PC-9 (cell line): ENCODE results near the gene NAV3. TPM values are rescaled to one million over a fixed set of nuclear protein-coding genes. Genes with fewer than 3 reads are reported as not detected.

Experiments used
- BruUV-seq: library from RNA; stranded (reverse); fragments of 400-500 nt; replicated peaks from 2 replicates; lab custom pipeline; 2021; lab: Mats Ljungman, UMichigan
- CTCF ChIA-PET: fragments of 300-600 bp; sonication (Branson Sonifier 250); formaldehyde crosslinking; loops from one replicate; lab custom pipeline; 2022; ENCODE audit warnings: antibody characterized with exemption; lab: Charles Lee
- POLR2A ChIA-PET: fragments of 300-600 bp; sonication (Branson Sonifier 250); formaldehyde crosslinking; loops from one replicate; lab custom pipeline; 2022; ENCODE audit warnings: antibody characterized with exemption; ENCODE audit not compliant: unreplicated experiment; lab: Charles Lee
- DNase-seq, 2 experiments: peaks; one replicate each; pipeline versions ENCODE4 v3.0.0 to v3.0.0-alpha.2; 2015 to 2022; ENCODE audit warnings: mixed read lengths in 1 of 2
- H2AFZ ChIP-seq: fragments of 200-600 bp; sonication (generic); 2 replicates; pipeline ENCODE4 v1.8.1; 2017; ENCODE audit warnings: antibody characterized with exemption
- H3F3A ChIP-seq: fragments of 200-600 bp; sonication (generic); 2 replicates; pipeline ENCODE4 v1.8.1; 2017; ENCODE audit warnings: antibody characterized with exemption, mild to moderate bottlenecking, low read depth; ENCODE audit not compliant: insufficient read depth
- H3K27ac ChIP-seq: fragments of 200-600 bp; sonication (generic); 2 replicates; pipeline ENCODE4 v1.6.1; 2016; ENCODE audit warnings: mixed run types
- H3K27me3 ChIP-seq: fragments of 200-600 bp; sonication (generic); 2 replicates; pipeline ENCODE4 v1.6.1; 2016; ENCODE audit warnings: low read depth, mixed run types; ENCODE audit not compliant: insufficient read depth
- H3K36me3 ChIP-seq: fragments of 200-600 bp; sonication (generic); 2 replicates; pipeline ENCODE4 v1.6.1; 2016; ENCODE audit warnings: low read depth, mixed run types
- H3K4me1 ChIP-seq: fragments of 200-600 bp; sonication (generic); replicated peaks from 2 replicates; pipeline ENCODE4 v1.6.1; 2016; ENCODE audit warnings: mixed run types; ENCODE audit not compliant: insufficient read depth
- H3K4me2 ChIP-seq: fragments of 200-600 bp; sonication (generic); 2 replicates; pipeline ENCODE4 v1.6.1; 2017; ENCODE audit warnings: mixed run types
- H3K4me3 ChIP-seq: fragments of 200-600 bp; sonication (generic); 2 replicates; pipeline ENCODE4 v1.6.1; 2016; ENCODE audit warnings: mixed run types
- H3K79me2 ChIP-seq: fragments of 200-600 bp; sonication (generic); 2 replicates; pipeline ENCODE4 v1.6.1; 2017; ENCODE audit warnings: low read depth, mixed run types
- H3K9me2 ChIP-seq: fragments of 200-600 bp; sonication (generic); 2 replicates; pipeline ENCODE4 v1.8.1; 2017; ENCODE audit warnings: mild to moderate bottlenecking; ENCODE audit not compliant: insufficient read depth
- H3K9me3 ChIP-seq: fragments of 200-600 bp; sonication (generic); 2 replicates; pipeline ENCODE4 v1.8.1; 2016; ENCODE audit warnings: low read depth; ENCODE audit not compliant: insufficient read depth
- H4K20me1 ChIP-seq: fragments of 200-600 bp; sonication (generic); 2 replicates; pipeline ENCODE4 v1.8.1; 2017; ENCODE audit not compliant: insufficient read depth
- EZH2 ChIP-seq: fragments of 200-600 bp; sonication (generic); IDR thresholded peaks from 2 replicates; pipeline ENCODE4 v1.8.0; 2017; ENCODE audit warnings: antibody characterized with exemption, low read depth
- intact Hi-C: fragments of 100-400 bp; cut with micrococcal nuclease; formaldehyde crosslinking; loops from one replicate; pipeline ENCODE4 v1.10.0; 2022; ENCODE audit not compliant: unreplicated experiment
- total RNA-seq: library from RNA; stranded (reverse); gene quantifications from 2 replicates; pipeline ENCODE4 v1.2.3, GENCODE V29; 2021
- TF ChIP-seq, protein P1 (sequence below): fragments of 200-600 bp; sonication (generic); conservative IDR thresholded peaks from 2 replicates; pipeline ENCODE4 v1.6.1; 2017; ENCODE audit warnings: mixed run types, antibody characterized with exemption, mild to moderate bottlenecking, moderate library complexity

Gene NAV3
- total RNA-seq, 1 experiment from 2014 or later = 13.6 TPM

DNA sequence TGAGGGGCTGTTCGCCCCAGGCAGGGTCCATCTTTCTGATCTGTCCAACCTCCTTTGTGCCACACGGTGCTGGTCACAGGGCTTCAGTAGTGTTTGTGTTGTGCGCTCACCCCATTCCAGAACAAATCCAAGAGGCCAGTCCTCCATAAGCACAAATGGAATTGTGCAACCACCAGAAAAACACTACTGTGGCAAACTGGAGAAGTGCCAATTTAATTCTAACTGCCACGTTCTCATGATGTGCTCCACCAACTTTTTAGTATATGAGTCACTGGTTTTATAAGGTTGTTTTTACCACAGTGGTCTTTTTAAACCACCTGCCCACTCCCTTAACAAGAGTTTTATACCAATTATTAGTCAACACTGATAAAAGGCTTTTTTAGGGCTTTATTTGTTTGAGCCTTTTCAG, 380.2 kb downstream of the NAV3 start:
- Histone ChIP-seq H4K20me1 (no peaks in the 10 kb centered on the region), H3K79me2 (no peaks in the 10 kb centered on the region), H3K4me2 (no peak overlapping the region), H3K9me2 (no peaks in the 10 kb centered on the region), H3K27ac (no peak overlapping the region), H3K36me3 (no peaks in the 10 kb centered on the region), H3K27me3 (no peaks in the 10 kb centered on the region), H3K9me3 (no peaks in the 10 kb centered on the region), H3K4me3 (no peak overlapping the region), H2AFZ (no peak overlapping the region; the same call in 1 of the 2 replicates), H3K4me1 (no peaks in the 10 kb centered on the region), H3F3A (no peaks in the 10 kb centered on the region)
- DNase-seq = no peak
- TF ChIP-seq, protein P1, sequence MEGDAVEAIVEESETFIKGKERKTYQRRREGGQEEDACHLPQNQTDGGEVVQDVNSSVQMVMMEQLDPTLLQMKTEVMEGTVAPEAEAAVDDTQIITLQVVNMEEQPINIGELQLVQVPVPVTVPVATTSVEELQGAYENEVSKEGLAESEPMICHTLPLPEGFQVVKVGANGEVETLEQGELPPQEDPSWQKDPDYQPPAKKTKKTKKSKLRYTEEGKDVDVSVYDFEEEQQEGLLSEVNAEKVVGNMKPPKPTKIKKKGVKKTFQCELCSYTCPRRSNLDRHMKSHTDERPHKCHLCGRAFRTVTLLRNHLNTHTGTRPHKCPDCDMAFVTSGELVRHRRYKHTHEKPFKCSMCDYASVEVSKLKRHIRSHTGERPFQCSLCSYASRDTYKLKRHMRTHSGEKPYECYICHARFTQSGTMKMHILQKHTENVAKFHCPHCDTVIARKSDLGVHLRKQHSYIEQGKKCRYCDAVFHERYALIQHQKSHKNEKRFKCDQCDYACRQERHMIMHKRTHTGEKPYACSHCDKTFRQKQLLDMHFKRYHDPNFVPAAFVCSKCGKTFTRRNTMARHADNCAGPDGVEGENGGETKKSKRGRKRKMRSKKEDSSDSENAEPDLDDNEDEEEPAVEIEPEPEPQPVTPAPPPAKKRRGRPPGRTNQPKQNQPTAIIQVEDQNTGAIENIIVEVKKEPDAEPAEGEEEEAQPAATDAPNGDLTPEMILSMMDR = no peak
- TF ChIP-seq EZH2 = no peak
- no TSS peak for BruUV-seq
- intact Hi-C loops = no loop called here
- ChIA-PET POLR2A (no interaction called here), CTCF (no interaction called here)

DNA sequence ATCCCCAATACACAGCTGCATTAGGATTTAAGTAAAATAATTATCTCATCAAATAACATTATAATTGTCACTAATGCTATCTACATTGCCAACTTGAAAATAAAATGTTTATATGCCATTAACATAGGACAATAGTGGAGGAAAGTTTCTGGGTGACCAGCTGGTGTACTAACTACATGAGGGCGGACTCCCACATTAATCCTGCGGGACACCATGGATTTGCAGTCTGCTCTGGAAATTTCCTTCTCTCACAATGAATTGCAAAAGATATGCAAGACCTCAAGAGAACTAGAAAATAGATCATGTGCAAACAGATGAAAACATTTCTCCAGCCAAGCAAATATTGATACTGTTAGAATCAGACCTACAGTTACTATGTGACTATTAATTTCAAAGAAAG, 390.1 kb downstream of the NAV3 start:
- no peaks in the 10 kb centered on the region for H3K9me2 ChIP-seq
- no peaks in the 10 kb centered on the region for H3K27me3 ChIP-seq
- no peak overlapping the region for H2AFZ ChIP-seq
- TF ChIP-seq EZH2 = no peak
- TF ChIP-seq, protein P1 = no peak
- no peaks in the 10 kb centered on the region for H4K20me1 ChIP-seq
- intact Hi-C loops = no loop called here
- POLR2A ChIA-PET = no interaction called here
- no peak overlapping the region for H3K4me3 ChIP-seq
- H3F3A ChIP-seq = no peaks in the 10 kb centered on the region
- CTCF ChIA-PET = no interaction called here
- no peaks in the 10 kb centered on the region; the same call in 1 of the 2 replicates for H3K9me3 ChIP-seq
- H3K36me3 ChIP-seq = no peaks in the 10 kb centered on the region
- no peak for DNase-seq
- H3K4me2 ChIP-seq = no peak overlapping the region
- BruUV-seq = no TSS peak
- no peak overlapping the region for H3K27ac ChIP-seq
- no peaks in the 10 kb centered on the region for H3K4me1 ChIP-seq
- no peaks in the 10 kb centered on the region for H3K79me2 ChIP-seq

DNA sequence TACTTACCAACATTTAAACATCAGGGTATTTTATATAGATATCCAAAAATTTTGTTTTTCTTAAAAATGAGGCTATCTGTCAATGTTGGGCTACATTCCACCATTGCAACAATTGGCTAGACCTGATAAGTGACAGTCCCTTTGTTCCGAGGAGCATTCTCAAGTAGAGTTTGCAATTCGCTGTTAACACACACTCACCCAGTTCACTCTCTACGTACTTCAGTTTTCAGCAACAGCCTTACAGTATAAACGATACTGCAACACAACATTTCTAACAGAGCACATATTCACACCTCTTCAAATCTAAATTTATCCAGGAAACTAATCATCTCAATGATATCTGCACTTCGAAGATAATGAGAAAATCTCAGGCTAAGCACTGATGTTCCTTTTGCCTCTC, 393.5 kb downstream of the NAV3 start:
- CTCF ChIA-PET = no interaction called here
- no peaks in the 10 kb centered on the region for H3F3A ChIP-seq

More for the DNA sequence above, 393.5 kb downstream of the NAV3 start:
- no TSS peak for BruUV-seq
- Histone ChIP-seq H4K20me1 (no peaks in the 10 kb centered on the region), H3K79me2 (no peaks in the 10 kb centered on the region), H3K27ac (no peak overlapping the region), H3K4me1 (no peaks in the 10 kb centered on the region), H3K4me3 (no peak overlapping the region), H3K4me2 (no peak overlapping the region), H3K9me3 (no peaks in the 10 kb centered on the region; the same call in 1 of the 2 replicates), H2AFZ (peak overlapping the region; percentile 52; the same call in 1 of the 2 replicates), H3K27me3 (no peaks in the 10 kb centered on the region), H3K9me2 (no peaks in the 10 kb centered on the region), H3K36me3 (no peaks in the 10 kb centered on the region)
- intact Hi-C loops = no loop called here
- DNase-seq = no peak
- POLR2A ChIA-PET = no interaction called here
- TF ChIP-seq, protein P1 = no peak
- TF ChIP-seq EZH2 = no peak
